ENCODE measurements around the gene KNCN.

The KNCN gene

DNA sequence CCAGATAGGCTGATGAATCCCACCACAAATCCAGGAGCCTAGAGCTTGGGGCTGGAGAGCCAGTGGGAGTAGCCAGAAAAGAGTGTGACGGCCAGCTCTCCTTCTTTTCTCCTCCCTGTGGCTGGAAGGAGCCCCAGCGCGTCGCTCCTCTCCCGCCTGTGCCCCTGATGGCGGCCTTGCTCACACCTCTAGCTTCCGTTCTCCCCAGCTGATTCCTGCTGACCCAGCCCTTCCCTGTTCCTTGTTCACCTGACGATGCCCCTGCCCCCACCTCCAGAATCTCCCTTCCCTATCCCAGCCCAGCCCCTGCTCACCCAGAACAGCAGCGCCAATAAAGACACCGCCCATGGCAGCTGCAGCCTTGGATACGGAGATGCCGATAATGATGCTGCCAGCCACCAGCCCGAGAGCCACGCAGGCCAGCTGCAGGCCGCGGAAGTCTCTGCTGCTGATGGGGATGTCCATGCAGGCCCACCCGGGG lies 656 bp downstream of the KNCN start:
- Histone ChIP-seq H3K4me3 (ENCODE audit: low read length) (no peak overlapping the region), H3K4me1 (ENCODE audit: insufficient read depth, low read length) (no peaks in the 10 kb centered on the region), H3K36me3 (ENCODE audit: insufficient read depth, low read depth, low read length) (no peaks in the 10 kb centered on the region), H3K27ac (ENCODE audit: low read length) (no peak overlapping the region), H3K27me3 (ENCODE audit: insufficient read depth, low read length) (peaks cover 35% of the 10 kb centered on the region), H3K9ac (ENCODE audit: low read depth, low read length) (no peak overlapping the region; the same call in 1 of the 2 replicates), H3K9me3 (ENCODE audit: insufficient read depth, low read depth, low read length) (no peaks in the 10 kb centered on the region)

DNA sequence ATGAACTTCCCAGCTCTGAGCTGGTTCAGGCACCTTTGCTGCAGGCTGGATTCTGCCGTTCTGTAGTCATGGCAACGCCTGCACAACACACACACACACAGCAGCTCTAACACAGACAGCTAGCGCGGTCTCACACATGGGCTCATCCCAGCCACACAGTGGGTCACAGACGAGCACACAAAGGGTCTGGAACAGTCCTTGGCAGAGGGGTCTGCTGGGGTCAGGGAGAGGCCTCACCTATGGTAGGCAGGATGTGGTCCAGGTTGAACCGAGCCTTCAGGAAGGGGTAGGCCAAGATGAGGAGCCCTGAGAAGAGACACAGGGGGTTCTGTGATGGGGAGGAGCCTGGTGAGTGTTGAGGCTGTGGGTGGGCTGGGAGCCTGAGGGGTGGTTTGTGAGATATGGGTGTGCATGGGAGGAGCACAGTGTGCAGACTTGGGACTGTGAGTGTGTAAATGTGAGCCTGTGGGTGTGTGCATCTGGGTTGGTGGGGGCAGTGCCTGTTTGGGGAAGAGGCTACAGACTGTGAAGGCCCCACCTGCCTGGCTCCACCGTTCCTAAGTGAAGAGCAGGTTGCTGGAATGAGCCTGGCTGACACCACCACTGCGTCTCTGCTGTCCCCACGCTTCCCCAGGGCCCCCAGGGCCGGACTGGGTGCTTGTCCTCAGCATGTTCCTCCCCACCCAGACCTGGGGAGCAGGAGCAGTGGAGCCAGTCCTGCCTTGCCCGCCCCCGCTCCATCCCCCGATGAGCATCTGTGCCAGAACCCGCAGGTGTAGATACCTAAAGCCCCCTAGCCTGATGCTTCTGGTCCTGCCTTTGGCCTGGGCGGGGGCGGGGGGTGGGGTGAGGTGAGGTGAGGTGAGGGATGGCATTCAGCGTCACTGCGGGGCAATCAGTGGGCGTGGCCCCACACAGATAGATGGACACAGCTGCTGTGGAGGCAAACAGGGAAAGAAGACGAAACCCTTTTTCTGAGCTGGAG lies 1.5 kb downstream of the KNCN start:
- H3K36me3 ChIP-seq (ENCODE audit: insufficient read depth, low read depth, low read length), result no peaks in the 10 kb centered on the region
- H3K27me3 ChIP-seq (ENCODE audit: insufficient read depth, low read length), result peaks cover 43% of the 10 kb centered on the region
- no peak overlapping the region for H3K9ac ChIP-seq (ENCODE audit: low read depth, low read length)
- no peak overlapping the region for H3K27ac ChIP-seq (ENCODE audit: low read length)
- H3K9me3 ChIP-seq (ENCODE audit: insufficient read depth, low read depth, low read length), result no peaks in the 10 kb centered on the region
- no peaks in the 10 kb centered on the region for H3K4me1 ChIP-seq (ENCODE audit: insufficient read depth, low read length)
- no peak overlapping the region for H3K4me3 ChIP-seq (ENCODE audit: low read length)

- Histone ChIP-seq H3K27ac (ENCODE audit: low read length) (no peak overlapping the region), H3K4me3 (ENCODE audit: low read length) (no peak overlapping the region), H3K9me3 (ENCODE audit: insufficient read depth, low read depth, low read length) (no peaks in the 10 kb centered on the region), H3K36me3 (ENCODE audit: insufficient read depth, low read depth, low read length) (no peaks in the 10 kb centered on the region), H3K9ac (ENCODE audit: low read depth, low read length) (no peak overlapping the region), H3K27me3 (ENCODE audit: insufficient read depth, low read length) (peaks cover 65% of the 10 kb centered on the region), H3K4me1 (ENCODE audit: insufficient read depth, low read length) (no peaks in the 10 kb centered on the region; the same call in 1 of the 2 replicates)
These were observed 3.7 kb downstream of the KNCN start for GRCh38 chr1:46547481-46548383.

DNA sequence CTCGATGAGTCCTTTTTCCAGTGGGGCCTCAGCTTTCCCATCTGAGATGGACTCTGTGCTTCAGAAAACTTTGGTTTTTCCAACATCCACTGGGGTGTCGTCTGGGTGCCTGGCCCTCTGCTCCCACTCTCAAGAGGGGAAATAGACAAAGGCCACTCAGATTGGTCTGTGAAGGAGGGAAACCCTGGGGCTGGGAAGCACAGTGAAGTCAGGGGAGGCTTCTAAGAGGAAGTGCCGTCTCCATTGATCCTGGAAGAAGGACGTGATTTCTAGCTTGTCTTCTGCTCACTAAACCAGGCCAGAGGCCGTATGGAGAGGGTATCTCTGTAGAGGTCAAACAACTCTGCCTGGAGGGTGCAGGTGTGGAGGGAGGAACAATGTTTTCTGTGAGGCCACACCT lies 5.2 kb downstream of the KNCN start:
- Histone ChIP-seq H3K36me3 (ENCODE audit: insufficient read depth, low read depth, low read length) (no peaks in the 10 kb centered on the region), H3K27ac (ENCODE audit: low read length) (no peak overlapping the region), H3K9ac (ENCODE audit: low read depth, low read length) (no peak overlapping the region), H3K4me1 (ENCODE audit: insufficient read depth, low read length) (no peaks in the 10 kb centered on the region; the same call in 1 of the 2 replicates), H3K27me3 (ENCODE audit: insufficient read depth, low read length) (peaks cover 75% of the 10 kb centered on the region), H3K9me3 (ENCODE audit: insufficient read depth, low read depth, low read length) (no peaks in the 10 kb centered on the region), H3K4me3 (ENCODE audit: low read length) (no peak overlapping the region)

- no peaks in the 10 kb centered on the region for H3K9me3 ChIP-seq (ENCODE audit: insufficient read depth, low read depth, low read length)
- H3K27me3 ChIP-seq (ENCODE audit: insufficient read depth, low read length), result peaks cover 79% of the 10 kb centered on the region
- no peaks in the 10 kb centered on the region for H3K36me3 ChIP-seq (ENCODE audit: insufficient read depth, low read depth, low read length)
- no peak overlapping the region for H3K9ac ChIP-seq (ENCODE audit: low read depth, low read length)
- no peaks in the 10 kb centered on the region; the same call in 1 of the 2 replicates for H3K4me1 ChIP-seq (ENCODE audit: insufficient read depth, low read length)
- no peak overlapping the region for H3K4me3 ChIP-seq (ENCODE audit: low read length)
- H3K27ac ChIP-seq (ENCODE audit: low read length), result no peak overlapping the region
These were observed 5.7 kb downstream of the KNCN start for GRCh38 chr1:46545784-46546183.

DNA sequence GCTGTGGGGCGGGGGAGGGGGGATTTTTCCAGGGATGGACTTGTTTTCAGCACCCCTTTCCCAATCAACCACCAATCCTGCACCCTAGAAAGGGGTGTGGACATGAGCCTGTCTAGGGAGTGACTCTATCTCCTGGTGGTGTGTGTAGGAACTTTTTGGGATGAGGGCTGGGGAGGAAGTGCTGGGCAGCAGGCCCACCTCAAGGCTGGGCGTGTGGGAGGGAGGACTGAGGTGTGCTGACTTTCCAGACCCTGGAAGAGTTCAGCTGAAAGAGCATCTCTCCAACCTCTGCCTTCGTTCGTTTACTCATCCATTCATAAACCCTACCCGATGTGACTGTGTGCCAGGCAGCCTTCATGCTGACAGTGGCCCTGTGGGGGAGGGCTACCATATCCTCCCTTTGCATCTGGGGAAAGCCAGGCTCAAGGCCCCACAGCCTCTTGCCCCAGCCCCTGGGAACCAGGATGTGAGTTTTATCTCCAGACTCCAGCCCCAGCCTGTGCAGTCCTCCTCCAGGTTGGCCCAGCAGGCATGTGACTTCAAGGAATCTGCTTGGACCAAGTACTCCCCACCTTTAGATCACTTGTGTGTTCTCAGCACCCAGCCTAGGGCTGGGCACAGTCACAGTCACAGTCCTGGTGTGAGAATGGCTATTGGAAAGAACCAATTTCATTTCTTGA lies 6.7 kb downstream of the KNCN start:
- no peaks in the 10 kb centered on the region for H3K9me3 ChIP-seq (ENCODE audit: insufficient read depth, low read depth, low read length)
- H3K27ac ChIP-seq (ENCODE audit: low read length), result no peak overlapping the region
- no peak overlapping the region for H3K9ac ChIP-seq (ENCODE audit: low read depth, low read length)
- H3K27me3 ChIP-seq (ENCODE audit: insufficient read depth, low read length), result peaks cover 87% of the 10 kb centered on the region
- peak overlapping the region; percentile 75 for H3K4me3 ChIP-seq (ENCODE audit: low read length)
- no peaks in the 10 kb centered on the region for H3K36me3 ChIP-seq (ENCODE audit: insufficient read depth, low read depth, low read length)
- no peaks in the 10 kb centered on the region; the same call in 1 of the 2 replicates for H3K4me1 ChIP-seq (ENCODE audit: insufficient read depth, low read length)

- H3K9ac ChIP-seq (ENCODE audit: low read depth, low read length), result no peak overlapping the region; the same call in 1 of the 2 replicates
- no peaks in the 10 kb centered on the region; the same call in 1 of the 2 replicates for H3K4me1 ChIP-seq (ENCODE audit: insufficient read depth, low read length)
- H3K9me3 ChIP-seq (ENCODE audit: insufficient read depth, low read depth, low read length), result no peaks in the 10 kb centered on the region
- no peaks in the 10 kb centered on the region for H3K36me3 ChIP-seq (ENCODE audit: insufficient read depth, low read depth, low read length)
- peaks cover 90% of the 10 kb centered on the region for H3K27me3 ChIP-seq (ENCODE audit: insufficient read depth, low read length)
- peak overlapping the region; percentile 75 for H3K4me3 ChIP-seq (ENCODE audit: low read length)
- no peak overlapping the region for H3K27ac ChIP-seq (ENCODE audit: low read length)
These were observed 7.5 kb downstream of the KNCN start for GRCh38 chr1:46543761-46544560.

DNA sequence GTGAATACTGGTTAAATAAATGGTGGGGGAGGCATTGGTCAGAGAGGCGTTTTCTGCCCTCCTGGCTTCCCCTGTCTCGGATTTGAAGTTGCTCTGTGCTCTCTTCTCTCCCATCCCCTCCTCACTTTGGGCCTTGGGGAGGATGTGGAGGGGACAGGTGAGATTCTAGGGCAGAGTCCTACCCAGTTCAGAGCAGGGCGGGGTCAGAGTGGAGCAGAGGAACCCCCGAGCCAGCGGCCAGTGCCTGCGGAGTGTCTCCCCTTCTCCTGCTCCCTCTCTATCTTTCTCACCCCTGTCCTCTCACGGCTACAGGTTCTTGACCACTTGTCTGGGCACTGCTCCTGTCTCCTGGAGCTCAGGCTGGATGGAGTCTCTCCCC lies 8.1 kb downstream of the KNCN start:
- Histone ChIP-seq H3K4me1 (ENCODE audit: insufficient read depth, low read length) (no peaks in the 10 kb centered on the region; the same call in 1 of the 2 replicates), H3K4me3 (ENCODE audit: low read length) (peak overlapping the region; percentile 75; the same call in 1 of the 2 replicates), H3K27me3 (ENCODE audit: insufficient read depth, low read length) (peaks cover 96% of the 10 kb centered on the region), H3K9ac (ENCODE audit: low read depth, low read length) (no peak overlapping the region; the same call in 1 of the 2 replicates), H3K36me3 (ENCODE audit: insufficient read depth, low read depth, low read length) (no peaks in the 10 kb centered on the region), H3K9me3 (ENCODE audit: insufficient read depth, low read depth, low read length) (no peaks in the 10 kb centered on the region), H3K27ac (ENCODE audit: low read length) (no peak overlapping the region)

DNA sequence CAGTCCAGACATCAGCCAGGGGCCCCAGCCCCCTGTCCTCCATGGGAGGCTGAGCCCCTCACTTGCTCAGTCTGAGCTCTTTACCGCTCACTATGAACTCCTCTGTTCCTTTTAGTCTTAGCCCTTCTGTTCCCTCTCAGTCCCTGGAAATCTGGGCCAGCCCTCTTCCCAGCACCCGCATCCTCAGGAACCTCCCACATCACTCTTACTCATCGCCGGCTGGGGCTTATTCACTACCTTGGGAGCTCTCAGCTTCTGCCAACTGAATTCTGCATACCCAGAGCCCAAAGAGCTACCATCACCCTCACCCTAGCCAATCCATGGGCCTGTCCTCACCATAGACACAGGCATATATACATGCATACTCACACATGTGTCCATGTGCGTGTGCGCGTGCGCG lies 11.5 kb downstream of the KNCN start:
- no peak overlapping the region for H3K4me3 ChIP-seq (ENCODE audit: low read length)

GRCh38 chr1:46538147-46538546 lies 13.3 kb downstream of the KNCN start:
- Histone ChIP-seq H3K4me1 (ENCODE audit: insufficient read depth, low read length) (no peaks in the 10 kb centered on the region; the same call in 1 of the 2 replicates), H3K9ac (ENCODE audit: low read depth, low read length) (no peak overlapping the region), H3K36me3 (ENCODE audit: insufficient read depth, low read depth, low read length) (no peaks in the 10 kb centered on the region), H3K27me3 (ENCODE audit: insufficient read depth, low read length) (peaks cover 100% of the 10 kb centered on the region), H3K4me3 (ENCODE audit: low read length) (no peak overlapping the region), H3K9me3 (ENCODE audit: insufficient read depth, low read depth, low read length) (no peaks in the 10 kb centered on the region), H3K27ac (ENCODE audit: low read length) (no peak overlapping the region)

More for the DNA sequence above, 11.5 kb downstream of the KNCN start:
- H3K27ac ChIP-seq (ENCODE audit: low read length), result no peak overlapping the region
- no peaks in the 10 kb centered on the region; the same call in 1 of the 2 replicates for H3K4me1 ChIP-seq (ENCODE audit: insufficient read depth, low read length)
- no peak overlapping the region for H3K9ac ChIP-seq (ENCODE audit: low read depth, low read length)
- H3K9me3 ChIP-seq (ENCODE audit: insufficient read depth, low read depth, low read length), result no peaks in the 10 kb centered on the region
- peaks cover 100% of the 10 kb centered on the region for H3K27me3 ChIP-seq (ENCODE audit: insufficient read depth, low read length)
- H3K36me3 ChIP-seq (ENCODE audit: insufficient read depth, low read depth, low read length), result no peaks in the 10 kb centered on the region
